Liver (tissue), 3 donors: ENCODE results near the gene SPAG8.

Experiments used
- GABPA ChIP-seq, 2 donors: IDR thresholded peaks in 1 of 2; conservative IDR thresholded peaks in 1 of 2; 2 replicates each; pipeline ENCODE4 v1.6.1; 2016; ENCODE audit warnings: antibody characterized with exemption in 2 of 2, mild to moderate bottlenecking in 1 of 2, moderate library complexity in 1 of 2
- TAF1 ChIP-seq: conservative IDR thresholded peaks from 2 replicates; pipeline ENCODE4 v1.6.1; 2016; ENCODE audit warnings: antibody characterized with exemption, mild to moderate bottlenecking
- YY1 ChIP-seq: IDR thresholded peaks from 2 replicates; pipeline ENCODE4 v1.6.1; 2016; ENCODE audit warnings: antibody characterized with exemption, mild to moderate bottlenecking
- TF ChIP-seq, protein P1 (sequence below): fragments of 150-350 bp; IDR thresholded peaks from 2 replicates; pipeline ENCODE4 v1.5.1; 2017; ENCODE audit warnings: improper control_type of control experiment, low read depth, low read length; ENCODE audit not compliant: missing input control
- TF ChIP-seq, protein P2 (sequence below): IDR thresholded peaks from 2 replicates; pipeline ENCODE4 v1.6.1; 2016; ENCODE audit warnings: antibody characterized with exemption
- TF ChIP-seq, protein P3 (sequence below): IDR thresholded peaks from 2 replicates; pipeline ENCODE4 v1.6.1; 2016; ENCODE audit warnings: antibody characterized with exemption, mild to moderate bottlenecking
- donor health status: healthy.
- donor health status: healthy.

DNA sequence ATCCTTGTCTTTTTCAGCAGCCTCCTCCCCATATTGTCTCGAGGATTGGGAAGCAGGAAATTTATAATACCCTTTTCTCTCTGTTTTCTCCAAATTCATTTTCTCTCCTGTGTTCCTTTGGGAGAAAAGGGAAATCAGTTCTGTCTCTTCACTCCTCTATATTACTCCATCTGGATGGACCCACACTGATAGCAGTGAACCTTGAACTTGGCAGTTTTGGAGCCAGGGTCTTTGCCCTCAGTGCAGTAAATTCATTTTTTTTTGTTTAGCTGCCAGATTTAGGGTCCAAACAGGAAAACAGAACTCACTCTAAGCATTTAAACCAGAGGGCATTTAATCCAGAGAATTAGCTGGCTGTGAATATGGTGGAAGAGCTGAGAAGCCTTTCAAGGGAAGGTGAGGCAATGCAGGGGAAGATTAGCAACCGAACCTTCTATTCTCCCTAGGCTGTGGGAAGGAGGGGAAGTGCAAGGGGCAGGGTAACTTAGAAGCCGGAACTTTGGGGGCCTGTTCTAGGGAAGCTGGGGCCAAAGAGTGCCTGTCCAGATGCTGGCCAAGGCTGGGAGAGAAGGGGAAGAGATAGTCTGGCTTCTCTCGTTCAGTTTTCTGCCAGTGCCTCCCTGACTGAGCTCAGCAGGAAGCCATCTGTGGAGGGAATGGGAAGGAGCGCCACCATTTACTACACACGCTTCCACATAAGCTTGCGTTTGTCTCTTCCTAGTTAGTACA is 37.0 kb downstream of the SPAG8 start:
- TF ChIP-seq TAF1, result no peak
- TF ChIP-seq, protein P1, sequence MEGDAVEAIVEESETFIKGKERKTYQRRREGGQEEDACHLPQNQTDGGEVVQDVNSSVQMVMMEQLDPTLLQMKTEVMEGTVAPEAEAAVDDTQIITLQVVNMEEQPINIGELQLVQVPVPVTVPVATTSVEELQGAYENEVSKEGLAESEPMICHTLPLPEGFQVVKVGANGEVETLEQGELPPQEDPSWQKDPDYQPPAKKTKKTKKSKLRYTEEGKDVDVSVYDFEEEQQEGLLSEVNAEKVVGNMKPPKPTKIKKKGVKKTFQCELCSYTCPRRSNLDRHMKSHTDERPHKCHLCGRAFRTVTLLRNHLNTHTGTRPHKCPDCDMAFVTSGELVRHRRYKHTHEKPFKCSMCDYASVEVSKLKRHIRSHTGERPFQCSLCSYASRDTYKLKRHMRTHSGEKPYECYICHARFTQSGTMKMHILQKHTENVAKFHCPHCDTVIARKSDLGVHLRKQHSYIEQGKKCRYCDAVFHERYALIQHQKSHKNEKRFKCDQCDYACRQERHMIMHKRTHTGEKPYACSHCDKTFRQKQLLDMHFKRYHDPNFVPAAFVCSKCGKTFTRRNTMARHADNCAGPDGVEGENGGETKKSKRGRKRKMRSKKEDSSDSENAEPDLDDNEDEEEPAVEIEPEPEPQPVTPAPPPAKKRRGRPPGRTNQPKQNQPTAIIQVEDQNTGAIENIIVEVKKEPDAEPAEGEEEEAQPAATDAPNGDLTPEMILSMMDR, result no peak
- no peak for TF ChIP-seq GABPA (IDR thresholded peaks at IDR 0.05 in 1 of 2, conservative IDR thresholded peaks at IDR 0.05 in 1 of 2)
- TF ChIP-seq YY1, result peak; percentile 24
- TF ChIP-seq, protein P2, sequence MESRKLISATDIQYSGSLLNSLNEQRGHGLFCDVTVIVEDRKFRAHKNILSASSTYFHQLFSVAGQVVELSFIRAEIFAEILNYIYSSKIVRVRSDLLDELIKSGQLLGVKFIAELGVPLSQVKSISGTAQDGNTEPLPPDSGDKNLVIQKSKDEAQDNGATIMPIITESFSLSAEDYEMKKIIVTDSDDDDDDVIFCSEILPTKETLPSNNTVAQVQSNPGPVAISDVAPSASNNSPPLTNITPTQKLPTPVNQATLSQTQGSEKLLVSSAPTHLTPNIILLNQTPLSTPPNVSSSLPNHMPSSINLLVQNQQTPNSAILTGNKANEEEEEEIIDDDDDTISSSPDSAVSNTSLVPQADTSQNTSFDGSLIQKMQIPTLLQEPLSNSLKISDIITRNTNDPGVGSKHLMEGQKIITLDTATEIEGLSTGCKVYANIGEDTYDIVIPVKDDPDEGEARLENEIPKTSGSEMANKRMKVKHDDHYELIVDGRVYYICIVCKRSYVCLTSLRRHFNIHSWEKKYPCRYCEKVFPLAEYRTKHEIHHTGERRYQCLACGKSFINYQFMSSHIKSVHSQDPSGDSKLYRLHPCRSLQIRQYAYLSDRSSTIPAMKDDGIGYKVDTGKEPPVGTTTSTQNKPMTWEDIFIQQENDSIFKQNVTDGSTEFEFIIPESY, result no peak
- TF ChIP-seq, protein P3, sequence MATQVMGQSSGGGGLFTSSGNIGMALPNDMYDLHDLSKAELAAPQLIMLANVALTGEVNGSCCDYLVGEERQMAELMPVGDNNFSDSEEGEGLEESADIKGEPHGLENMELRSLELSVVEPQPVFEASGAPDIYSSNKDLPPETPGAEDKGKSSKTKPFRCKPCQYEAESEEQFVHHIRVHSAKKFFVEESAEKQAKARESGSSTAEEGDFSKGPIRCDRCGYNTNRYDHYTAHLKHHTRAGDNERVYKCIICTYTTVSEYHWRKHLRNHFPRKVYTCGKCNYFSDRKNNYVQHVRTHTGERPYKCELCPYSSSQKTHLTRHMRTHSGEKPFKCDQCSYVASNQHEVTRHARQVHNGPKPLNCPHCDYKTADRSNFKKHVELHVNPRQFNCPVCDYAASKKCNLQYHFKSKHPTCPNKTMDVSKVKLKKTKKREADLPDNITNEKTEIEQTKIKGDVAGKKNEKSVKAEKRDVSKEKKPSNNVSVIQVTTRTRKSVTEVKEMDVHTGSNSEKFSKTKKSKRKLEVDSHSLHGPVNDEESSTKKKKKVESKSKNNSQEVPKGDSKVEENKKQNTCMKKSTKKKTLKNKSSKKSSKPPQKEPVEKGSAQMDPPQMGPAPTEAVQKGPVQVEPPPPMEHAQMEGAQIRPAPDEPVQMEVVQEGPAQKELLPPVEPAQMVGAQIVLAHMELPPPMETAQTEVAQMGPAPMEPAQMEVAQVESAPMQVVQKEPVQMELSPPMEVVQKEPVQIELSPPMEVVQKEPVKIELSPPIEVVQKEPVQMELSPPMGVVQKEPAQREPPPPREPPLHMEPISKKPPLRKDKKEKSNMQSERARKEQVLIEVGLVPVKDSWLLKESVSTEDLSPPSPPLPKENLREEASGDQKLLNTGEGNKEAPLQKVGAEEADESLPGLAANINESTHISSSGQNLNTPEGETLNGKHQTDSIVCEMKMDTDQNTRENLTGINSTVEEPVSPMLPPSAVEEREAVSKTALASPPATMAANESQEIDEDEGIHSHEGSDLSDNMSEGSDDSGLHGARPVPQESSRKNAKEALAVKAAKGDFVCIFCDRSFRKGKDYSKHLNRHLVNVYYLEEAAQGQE, result no peak
